HCT116 (cell line): Measurements from ENCODE around the gene MSI2. TPM values are rescaled to one million over a fixed set of nuclear protein-coding genes. Genes with fewer than 3 reads are reported as not detected.

Source experiments
- ATAC-seq: fragments of 200-7000 bp; cut with Tn5 transposase; 2 replicates; pipeline ENCODE4 v1.9.1; 2020; ENCODE audit warnings: mild to moderate bottlenecking, moderate library complexity
- BruUV-seq: library from RNA; stranded (reverse); fragments of 400-500 nt; replicated peaks from 2 replicates; lab custom pipeline; 2021; lab: Mats Ljungman, UMichigan
- CTCF ChIA-PET: fragments of 300-600 bp; sonication (Branson Sonifier 250); formaldehyde crosslinking; loops from one replicate; lab custom pipeline; 2021; ENCODE audit warnings: antibody characterized with exemption; lab: Charles Lee
- POLR2A ChIA-PET: fragments of 300-600, 350-600 bp; sonication (Branson Sonifier 250); formaldehyde crosslinking; loops from one replicate; lab custom pipeline; 2021; ENCODE audit warnings: antibody characterized with exemption; lab: Charles Lee
- RAD21 ChIA-PET, 2 experiments: fragments of 300-600 bp; sonication (Branson Sonifier 250); formaldehyde crosslinking; loops; one replicate each; lab custom pipeline; 2023; ENCODE audit warnings: low total read pairs in 2 of 2; ENCODE audit not compliant: uncharacterized antibody in 2 of 2, unreplicated experiment in 2 of 2, low non-redundant PET in 1 of 2; lab: Charles Lee
- DNase-seq: peaks from one replicate; pipeline ENCODE4 v3.0.0-alpha.2; 2010; ENCODE audit warnings: low read depth, low spot score
- H2AFZ ChIP-seq: fragments of 200-600 bp; shearing (Covaris generic), sonication (generic); 2 replicates; pipeline ENCODE4 v1.6.1; 2017; ENCODE audit warnings: low read depth, mixed run types, mixed read lengths, antibody characterized with exemption, low read length; ENCODE audit not compliant: poor library complexity, severe bottlenecking
- H3K27ac ChIP-seq: 2 replicates; pipeline ENCODE4 v1.5.1; 2012; ENCODE audit warnings: low read depth, low read length
- H3K27me3 ChIP-seq: fragments of 200-600 bp; sonication (generic); 2 replicates; pipeline ENCODE4 v1.6.1; 2016; ENCODE audit warnings: mixed run types, low read length, mixed read lengths; ENCODE audit not compliant: insufficient read depth
- H3K36me3 ChIP-seq, 2 experiments: fragments of 200-500 bp in 1 of 2; fragments of 200-600 bp in 1 of 2; sonication (Bioruptor generic) in 1 of 2; sonication (generic) in 1 of 2; 2 replicates each; pipeline versions ENCODE4 v1.5.1 to v1.6.1; 2014 to 2016; ENCODE audit warnings: low read length in 2 of 2, inconsistent platforms in 1 of 2, mixed read lengths in 1 of 2, mixed run types in 1 of 2; ENCODE audit not compliant: insufficient read depth in 2 of 2, control insufficient read depth in 1 of 2
- H3K4me1 ChIP-seq, 2 experiments: fragments of 200-600 bp in 1 of 2; sonication (generic) in 1 of 2; 2 replicates each; pipeline versions ENCODE4 v1.5.1 to v1.6.1; 2012 to 2017; ENCODE audit warnings: low read length in 2 of 2, inconsistent platforms in 1 of 2, mild to moderate bottlenecking in 1 of 2, mixed read lengths in 1 of 2, mixed run types in 1 of 2, moderate library complexity in 1 of 2; ENCODE audit not compliant: insufficient read depth in 2 of 2, control insufficient read depth in 1 of 2
- H3K4me2 ChIP-seq: fragments of 200-600 bp; sonication (generic); 2 replicates; pipeline ENCODE4 v1.6.1; 2017; ENCODE audit warnings: mixed run types, low read length, mixed read lengths
- H3K4me3 ChIP-seq, 2 experiments: fragments of 200-600 bp in 1 of 2; sonication (generic) in 1 of 2; replicated peaks in 1 of 2; 2 replicates each; pipeline ENCODE4 v1.5.1; 2011 to 2016; ENCODE audit warnings: low read length in 2 of 2, control low read depth in 1 of 2, low read depth in 1 of 2, mild to moderate bottlenecking in 1 of 2, mixed read lengths in 1 of 2, mixed run types in 1 of 2
- H3K79me2 ChIP-seq: fragments of 200-600 bp; sonication (generic); 2 replicates; pipeline ENCODE4 v1.6.1; 2017; ENCODE audit warnings: mild to moderate bottlenecking, mixed run types, low read length, moderate library complexity, mixed read lengths; ENCODE audit not compliant: insufficient read depth
- H3K9ac ChIP-seq: fragments of 200-600 bp; sonication (generic); 2 replicates; pipeline ENCODE4 v1.6.1; 2016; ENCODE audit warnings: low read length, mixed read lengths
- H3K9me2 ChIP-seq: fragments of 200-600 bp; sonication (generic), shearing (Covaris generic); 2 replicates; pipeline ENCODE4 v1.6.1; 2017; ENCODE audit warnings: mixed run types, mild to moderate bottlenecking, moderate library complexity; ENCODE audit not compliant: insufficient read depth
- H3K9me3 ChIP-seq, 2 experiments: fragments of 200-500 bp in 1 of 2; fragments of 200-600 bp in 1 of 2; sonication (Bioruptor generic) in 1 of 2; sonication (generic) in 1 of 2; 2 replicates each; pipeline ENCODE4 v1.6.1; 2014 to 2017; ENCODE audit warnings: low read length in 2 of 2, mixed read lengths in 2 of 2, inconsistent platforms in 1 of 2, low read depth in 1 of 2, mild to moderate bottlenecking in 1 of 2, mixed run types in 1 of 2, moderate library complexity in 1 of 2; ENCODE audit not compliant: control insufficient read depth in 1 of 2, insufficient read depth in 1 of 2
- H4K20me1 ChIP-seq: fragments of 200-600 bp; sonication (generic), shearing (Covaris generic); 2 replicates; pipeline ENCODE4 v1.6.1; 2017; ENCODE audit warnings: mixed run types, mild to moderate bottlenecking, moderate library complexity; ENCODE audit not compliant: insufficient read depth
- ATF3 ChIP-seq: IDR thresholded peaks from 2 replicates; pipeline ENCODE4 v1.6.1; 2012
- CTCF ChIP-seq, 3 experiments: fragments of 200-600 bp in 1 of 3; sonication (generic) in 1 of 3; IDR thresholded peaks in 2 of 3; conservative IDR thresholded peaks in 1 of 3; 2 replicates each; pipeline ENCODE4 v1.5.1; 2012 to 2017; ENCODE audit warnings: low read depth in 2 of 3, low read length in 2 of 3, antibody characterized with exemption in 1 of 3, borderline replicate concordance in 1 of 3, control low read depth in 1 of 3, mild to moderate bottlenecking in 1 of 3, mixed read lengths in 1 of 3, mixed run types in 1 of 3, moderate library complexity in 1 of 3; ENCODE audit not compliant: insufficient read depth in 1 of 3
- ELF1 ChIP-seq: IDR thresholded peaks from 2 replicates; pipeline ENCODE4 v1.6.1; 2012; ENCODE audit warnings: low read depth, borderline replicate concordance
- EZH2 ChIP-seq: fragments of 200-600 bp; sonication (generic); IDR thresholded peaks from 2 replicates; pipeline ENCODE4 v1.6.1; 2017; ENCODE audit warnings: antibody characterized with exemption, mixed run types
- EZH2phosphoT487 ChIP-seq: fragments of 200-600 bp; IDR thresholded peaks from 2 replicates; pipeline ENCODE4 v1.6.1; 2018; ENCODE audit warnings: antibody characterized with exemption, borderline replicate concordance
- FOSL1 ChIP-seq: IDR thresholded peaks from 2 replicates; pipeline ENCODE4 v1.6.1; 2012; ENCODE audit warnings: low read depth
- JUND ChIP-seq: IDR thresholded peaks from 2 replicates; pipeline ENCODE4 v1.6.1; 2012
- POLR2A ChIP-seq: IDR thresholded peaks from 2 replicates; pipeline ENCODE4 v1.7.0; 2011; ENCODE audit warnings: borderline replicate concordance; ENCODE audit not compliant: insufficient read depth, insufficient read length; ENCODE audit errors: extremely low read depth
- SIN3A ChIP-seq: IDR thresholded peaks from 2 replicates; pipeline ENCODE4 v1.6.1; 2012; ENCODE audit warnings: low read depth
- SP1 ChIP-seq: IDR thresholded peaks from 2 replicates; pipeline ENCODE4 v1.6.1; 2012; ENCODE audit warnings: low read depth
- SRF ChIP-seq: IDR thresholded peaks from 2 replicates; pipeline ENCODE4 v1.6.1; 2012; ENCODE audit warnings: low read depth
- TCF7L2 ChIP-seq: IDR thresholded peaks from 2 replicates; pipeline ENCODE4 v1.7.0; 2011; ENCODE audit warnings: borderline replicate concordance, inconsistent platforms; ENCODE audit not compliant: insufficient read depth, insufficient read length; ENCODE audit errors: extremely low read depth
- YY1 ChIP-seq: IDR thresholded peaks from 2 replicates; pipeline ENCODE4 v1.6.1; 2011; ENCODE audit warnings: low read length, low read depth, moderate library complexity, mild to moderate bottlenecking; ENCODE audit not compliant: insufficient replicate concordance; ENCODE audit errors: extremely low read depth
- ZFX ChIP-seq: fragments of 450-650 bp; IDR thresholded peaks from 2 replicates; pipeline ENCODE4 v1.6.1; 2017
- intact Hi-C: fragments of 100-400 bp; cut with micrococcal nuclease; formaldehyde crosslinking; loops from 2 replicates; pipeline ENCODE4 v1.10.0; 2022
- total RNA-seq: library from RNA; stranded (reverse); gene quantifications from one replicate; pipeline ENCODE4 v1.2.1, GENCODE V29; 2021; ENCODE audit not compliant: unreplicated experiment

Gene MSI2
- total RNA-seq, 1 experiment from 2014 or later: 137 TPM

- CTCF ChIA-PET: interaction anchor here (0.7 to 1.5 kb wide), 2 partner anchors 11 to 456 kb away, joined by 3 to 4 read pairs; no protein-coding TSS in a partner anchor
- POLR2A ChIA-PET: no interaction called here
- no peaks in the 10 kb centered on the region for H3K27me3 ChIP-seq
- H4K20me1 ChIP-seq: no peaks in the 10 kb centered on the region
- H3K9me3 ChIP-seq: no peaks in the 10 kb centered on the region
- RAD21 ChIA-PET: no interaction called here
- no peak overlapping the region for H2AFZ ChIP-seq
- DNase-seq (no peak), ATAC-seq (no peak)
- H3K4me2 ChIP-seq: no peak overlapping the region
- no peaks in the 10 kb centered on the region for H3K79me2 ChIP-seq
- H3K36me3 ChIP-seq: no peaks in the 10 kb centered on the region
- no peak overlapping the region for H3K9ac ChIP-seq
- no peak overlapping the region for H3K27ac ChIP-seq
- H3K9me2 ChIP-seq: no peaks in the 10 kb centered on the region
- H3K4me3 ChIP-seq: no peak overlapping the region
- no peaks in the 10 kb centered on the region for H3K4me1 ChIP-seq
- no TSS peak for BruUV-seq
- TF ChIP-seq SIN3A (no peak), JUND (no peak), SRF (no peak), ATF3 (no peak), CTCF (IDR thresholded peaks at IDR 0.05 in 2 of 3, conservative IDR thresholded peaks at IDR 0.05 in 1 of 3; ENCODE audit: borderline replicate concordance in 1 of 3, insufficient read depth in 1 of 3, low read depth in 2 of 3, low read length in 2 of 3) (no peak), ZFX (no peak), POLR2A (no peak), EZH2phosphoT487 (no peak), FOSL1 (no peak), SP1 (no peak), YY1 (no peak), ELF1 (no peak), EZH2 (no peak), TCF7L2 (no peak)
- TF ChIP-seq, all 23 proteins: peak for 0
- intact Hi-C loops: no loop called here
These were observed 330.4 kb downstream of the MSI2 start for GRCh38 chr17:57586742-57587141.
